DMS53 treated with DMSO at 0.1 percent for 48 hours (cell line): ENCODE data around the gene BRI3.

Source experiments
- DNase-seq: peaks from one replicate; lab custom pipeline; 2025; ENCODE audit not compliant: unreplicated experiment; lab: John Stamatoyannopoulos, UW

The BRI3 gene

DNA sequence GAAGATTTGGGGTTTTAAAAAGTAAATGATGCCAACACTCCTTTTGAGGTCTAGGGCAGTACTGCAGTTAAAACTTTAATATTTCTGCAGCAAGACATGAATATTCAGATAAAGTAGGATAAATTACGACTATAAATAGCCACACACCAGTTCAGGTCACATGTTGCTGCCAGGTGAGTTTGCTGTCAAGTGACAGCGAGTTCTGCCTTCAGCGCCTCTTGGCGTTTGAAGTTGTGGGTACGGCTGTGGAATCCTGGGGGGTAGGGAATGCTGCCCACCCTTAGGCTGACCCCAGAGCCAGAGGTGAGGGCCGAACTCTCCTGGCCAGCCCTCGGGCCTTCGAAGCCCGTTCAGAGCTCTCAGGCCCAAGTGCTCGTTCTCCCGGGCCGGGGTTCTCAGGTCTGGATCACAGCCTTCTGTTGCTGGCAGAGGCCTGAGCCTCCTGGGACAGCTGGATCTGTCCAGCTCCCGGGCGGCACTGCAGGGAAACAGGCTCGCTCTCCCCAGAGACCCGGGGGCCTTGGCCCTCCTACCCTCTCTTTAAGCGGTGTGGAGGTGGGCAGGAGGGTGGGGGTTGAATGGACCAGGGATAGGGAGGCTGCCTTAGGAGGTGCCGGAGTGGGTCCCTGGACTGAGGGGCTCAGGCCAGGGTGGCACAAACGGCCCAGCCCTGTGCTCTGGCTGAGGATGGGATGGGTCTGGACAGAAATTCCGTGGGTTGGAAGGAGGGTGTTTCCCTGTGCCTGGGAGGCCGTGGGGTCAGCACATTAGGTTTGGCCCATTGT, 5.4 kb downstream of the BRI3 start:
- DNase-seq: no peak

DNA sequence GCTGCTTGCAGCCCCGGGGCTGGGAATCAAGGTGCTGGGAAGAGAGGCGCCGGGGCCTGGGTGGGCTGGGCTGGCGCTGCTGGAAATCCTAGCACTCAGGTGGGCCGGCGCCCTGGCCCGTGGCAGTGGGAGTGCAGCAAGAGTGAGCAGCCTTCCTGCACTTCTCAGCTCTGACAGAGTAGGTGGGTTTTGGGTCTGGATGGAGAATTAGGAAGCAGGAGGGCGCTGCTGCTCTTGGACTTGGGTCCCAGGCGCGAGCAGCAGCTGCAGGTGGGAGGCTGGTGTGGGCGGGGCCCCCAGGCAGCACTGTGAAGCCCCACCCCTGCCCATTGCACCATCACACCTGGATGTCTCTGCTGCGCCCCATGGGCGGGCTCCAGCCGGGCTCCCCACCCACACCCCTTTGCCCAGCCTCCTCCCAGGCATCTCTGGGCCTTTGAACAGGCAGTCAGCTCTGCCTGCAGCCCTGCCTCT, 6.0 kb downstream of the BRI3 start:
- DNase-seq: no peak

DNA sequence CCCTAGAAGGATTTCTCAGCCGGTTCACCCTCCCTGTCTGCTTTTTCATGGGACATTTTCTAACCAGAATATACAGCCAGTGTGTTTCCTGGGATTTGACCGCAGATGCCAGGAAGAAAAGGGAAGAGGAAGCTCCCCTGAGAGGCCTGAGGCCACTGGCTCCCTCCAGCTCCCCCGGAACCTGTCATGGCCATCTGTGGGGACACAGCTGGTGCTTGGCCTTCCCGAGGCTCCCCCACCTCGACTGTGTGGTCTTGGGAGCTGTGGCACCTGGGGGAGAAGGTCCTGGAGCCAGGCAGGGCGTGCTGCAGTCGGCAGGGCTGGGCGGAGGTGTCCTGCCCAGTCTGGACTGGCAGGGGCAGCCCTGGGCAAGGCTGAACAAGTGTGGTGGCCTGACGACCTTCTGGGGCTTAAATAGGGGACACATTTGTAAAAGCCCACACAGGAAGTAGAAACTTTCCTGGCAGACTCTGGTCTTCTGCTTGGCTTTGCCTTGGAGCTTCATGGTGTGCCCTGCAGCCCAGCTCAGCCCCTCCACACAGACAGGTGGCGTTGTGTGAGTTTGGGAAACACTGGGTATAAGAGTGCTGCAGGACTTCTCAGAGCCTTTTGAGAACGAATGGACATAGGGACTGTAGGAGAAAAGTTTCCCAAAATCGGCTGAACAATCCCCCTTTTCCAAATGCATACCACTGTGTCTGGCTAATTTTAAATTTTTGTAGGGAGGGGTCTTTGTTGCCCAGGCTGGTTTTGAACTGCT, 6.8 kb downstream of the BRI3 start:
- DNase-seq: no peak

DNA sequence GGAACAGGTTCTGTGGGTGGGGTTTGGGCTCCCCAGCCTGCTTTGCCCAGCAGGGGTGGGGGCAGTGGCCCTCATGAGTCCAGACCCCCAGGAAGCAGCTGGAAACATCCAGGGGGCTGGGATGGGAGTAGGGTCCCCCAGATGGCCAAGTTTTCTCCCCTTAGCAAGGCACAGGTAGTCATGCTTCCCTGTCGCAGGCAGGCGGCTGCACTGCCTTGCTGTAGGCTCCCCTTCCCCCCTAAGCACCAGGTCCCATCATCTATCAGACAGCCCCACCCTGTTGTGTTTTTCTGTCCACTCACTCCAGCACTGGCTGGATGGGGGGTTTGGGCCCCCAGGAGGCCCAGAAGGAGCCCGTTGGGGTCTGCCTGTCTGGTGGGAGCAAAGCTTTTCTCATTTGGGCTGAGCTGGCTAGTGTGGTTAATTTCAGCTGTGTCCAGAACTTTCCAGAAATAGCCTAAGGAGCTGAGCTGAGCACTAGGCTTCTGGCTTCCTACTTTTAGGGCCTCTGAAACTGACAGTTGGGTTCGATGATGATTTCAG, 7.9 kb downstream of the BRI3 start:
- DNase-seq: no peak

DNA sequence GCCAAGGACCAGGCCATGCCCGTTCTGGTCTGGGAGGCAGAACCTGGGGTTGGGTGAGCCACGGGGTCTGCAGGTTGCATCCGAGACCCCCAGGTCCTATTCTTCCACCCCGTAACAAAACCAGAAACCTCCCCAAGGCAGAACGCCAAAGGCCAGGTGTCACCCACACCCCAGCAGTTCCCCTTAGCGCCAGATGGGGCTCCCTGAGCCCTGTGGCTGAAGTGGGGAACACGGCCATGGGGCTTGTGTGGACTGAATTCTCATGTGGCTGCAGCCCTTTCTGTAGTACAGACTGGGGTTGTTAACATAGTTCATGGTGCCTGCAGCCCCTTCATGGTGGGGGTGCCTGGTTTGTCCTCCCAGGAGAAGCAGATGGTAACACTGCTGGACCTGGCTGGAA, 10.2 kb downstream of the BRI3 start:
- DNase-seq: no peak

DNA sequence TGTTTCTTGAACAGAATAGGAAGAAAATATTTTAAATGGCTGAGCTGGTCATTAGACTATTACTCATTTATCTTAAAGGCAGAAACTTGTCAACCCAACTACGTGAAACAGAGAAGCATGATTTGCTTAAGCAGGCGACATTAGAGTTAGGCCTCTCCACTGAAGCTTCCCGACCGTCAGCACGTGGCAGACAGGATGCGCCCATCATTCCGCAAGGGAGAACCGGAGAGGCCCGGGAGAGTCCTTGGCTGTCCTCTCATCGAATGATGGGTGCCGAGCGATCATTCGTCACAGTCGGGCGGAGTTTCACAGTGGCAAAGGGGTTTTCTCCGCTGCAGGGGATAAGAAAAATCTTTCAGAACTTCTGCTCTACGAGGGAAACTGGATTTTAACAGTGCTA, 11.8 kb downstream of the BRI3 start:
- no peak for DNase-seq

DNA sequence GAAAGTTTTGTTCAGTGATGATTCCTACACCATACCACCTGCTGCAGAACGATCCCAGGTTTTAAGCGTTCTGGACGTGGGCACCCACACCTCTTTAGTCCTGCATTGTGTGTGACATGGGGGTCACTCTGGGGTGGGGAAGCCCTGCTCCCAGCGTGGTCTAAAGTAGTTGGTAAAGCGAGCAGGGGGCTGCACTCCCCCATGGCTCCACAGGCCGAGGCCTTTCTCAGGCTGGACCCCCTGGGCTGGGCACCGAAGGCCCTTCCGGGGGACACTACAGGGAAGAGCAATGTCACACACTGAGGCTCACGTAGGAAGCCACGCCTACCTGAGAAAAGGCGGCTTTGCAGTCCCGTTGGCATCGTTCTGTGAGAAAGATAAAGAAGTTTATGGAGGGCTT, 12.3 kb downstream of the BRI3 start:
- no peak for DNase-seq

DNA sequence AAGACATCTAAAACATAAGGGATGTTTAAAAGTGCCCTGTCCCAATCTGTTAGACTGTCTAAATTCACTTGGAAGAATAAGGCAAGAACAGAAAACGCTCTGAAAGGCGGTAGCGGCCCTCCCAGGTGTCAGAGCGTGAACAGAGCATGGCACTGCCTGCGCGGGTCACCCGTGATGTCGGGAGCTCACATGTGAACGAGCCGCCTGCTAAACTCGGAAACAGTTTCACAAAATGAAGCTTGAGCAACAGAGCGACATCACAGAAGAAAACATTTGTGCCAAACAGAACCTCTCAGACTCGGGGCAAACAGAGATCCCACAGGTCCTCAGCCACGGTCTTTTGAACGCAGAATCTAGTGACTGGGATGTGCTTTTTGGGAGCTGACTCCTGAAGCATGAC, 12.8 kb downstream of the BRI3 start:
- DNase-seq: no peak

DNA sequence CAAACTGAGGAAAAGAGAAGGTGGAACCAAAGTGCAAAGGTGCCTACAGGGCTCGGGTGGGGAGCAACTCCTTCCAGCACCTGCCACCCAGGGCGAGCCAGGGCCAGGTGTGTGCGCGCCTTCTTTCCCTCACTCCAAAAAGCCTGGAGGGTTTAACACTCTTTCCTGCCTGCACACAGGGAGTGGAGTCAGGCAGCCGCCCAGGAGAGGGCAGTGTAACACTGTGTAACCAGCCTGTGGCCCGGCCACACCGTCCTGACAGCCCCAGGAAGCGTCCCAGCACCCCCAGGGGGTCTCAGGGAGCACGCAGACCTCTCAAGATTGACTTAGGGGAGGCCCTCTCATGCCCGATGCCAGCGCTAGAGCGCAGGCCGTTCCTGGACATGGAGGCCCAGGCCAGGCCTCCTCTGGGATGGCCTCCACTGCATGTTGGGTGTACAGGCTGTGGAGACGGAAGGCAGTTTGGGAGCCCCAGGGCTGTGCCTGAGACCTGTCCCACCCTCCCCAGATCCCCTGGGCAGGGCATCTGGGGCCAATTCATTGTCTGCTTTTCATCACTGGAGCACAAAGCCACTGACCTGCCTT, 13.4 kb downstream of the BRI3 start:
- DNase-seq: peak; percentile 73

DNA sequence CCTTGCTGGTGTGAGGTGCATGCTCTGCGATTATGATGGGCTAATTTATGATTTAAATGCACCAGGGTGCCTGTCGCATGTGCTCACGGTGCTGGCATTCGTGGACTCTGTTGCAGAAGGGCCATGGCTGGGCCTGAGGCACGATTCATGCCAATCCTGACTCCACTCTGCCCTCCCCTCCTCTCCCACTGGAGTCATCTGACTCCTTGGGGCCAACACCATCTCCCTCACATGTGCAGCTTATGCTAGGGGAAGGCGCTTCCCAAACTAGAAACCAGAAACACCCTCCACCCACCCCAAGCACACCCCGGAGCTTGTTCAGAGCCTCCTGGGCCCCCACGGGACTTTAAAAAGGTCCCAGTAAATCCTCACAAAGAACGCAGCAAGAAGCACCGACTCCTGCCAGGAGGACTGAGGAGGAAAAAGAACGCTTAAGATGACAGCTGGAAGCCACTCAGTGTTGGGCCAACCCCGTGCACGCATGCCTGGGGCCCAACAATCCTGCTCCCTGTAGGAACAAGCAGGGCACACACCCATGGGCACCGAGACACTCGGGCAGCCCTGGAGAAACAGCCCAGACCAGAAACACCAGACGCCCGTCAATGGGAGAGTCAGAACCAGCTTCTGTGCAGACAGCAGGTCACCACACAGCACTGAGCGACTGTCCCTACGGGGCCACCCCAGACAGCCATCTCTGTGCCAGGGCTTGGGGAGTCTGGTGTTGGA, 14.1 kb downstream of the BRI3 start:
- DNase-seq: no peak

DNA sequence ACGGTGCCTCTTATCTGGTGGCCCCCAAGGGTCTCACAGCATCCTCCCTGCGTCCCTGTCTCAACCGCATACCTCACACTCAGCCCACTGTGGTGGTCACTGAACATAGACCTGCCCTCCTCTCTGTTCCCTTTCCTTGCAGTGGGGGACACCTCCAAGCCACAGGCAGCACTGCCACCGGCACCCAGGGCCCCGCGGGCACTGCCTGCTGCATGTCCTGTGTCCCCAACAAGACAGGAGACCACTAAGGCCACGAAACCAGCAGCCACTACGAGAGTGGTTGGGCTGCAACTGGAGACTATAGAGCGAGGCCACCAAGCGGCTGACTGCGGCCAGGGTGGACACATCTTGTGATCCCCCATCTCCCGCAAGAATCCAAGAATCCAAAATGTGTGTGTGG, 15.3 kb downstream of the BRI3 start:
- DNase-seq: no peak

DNA sequence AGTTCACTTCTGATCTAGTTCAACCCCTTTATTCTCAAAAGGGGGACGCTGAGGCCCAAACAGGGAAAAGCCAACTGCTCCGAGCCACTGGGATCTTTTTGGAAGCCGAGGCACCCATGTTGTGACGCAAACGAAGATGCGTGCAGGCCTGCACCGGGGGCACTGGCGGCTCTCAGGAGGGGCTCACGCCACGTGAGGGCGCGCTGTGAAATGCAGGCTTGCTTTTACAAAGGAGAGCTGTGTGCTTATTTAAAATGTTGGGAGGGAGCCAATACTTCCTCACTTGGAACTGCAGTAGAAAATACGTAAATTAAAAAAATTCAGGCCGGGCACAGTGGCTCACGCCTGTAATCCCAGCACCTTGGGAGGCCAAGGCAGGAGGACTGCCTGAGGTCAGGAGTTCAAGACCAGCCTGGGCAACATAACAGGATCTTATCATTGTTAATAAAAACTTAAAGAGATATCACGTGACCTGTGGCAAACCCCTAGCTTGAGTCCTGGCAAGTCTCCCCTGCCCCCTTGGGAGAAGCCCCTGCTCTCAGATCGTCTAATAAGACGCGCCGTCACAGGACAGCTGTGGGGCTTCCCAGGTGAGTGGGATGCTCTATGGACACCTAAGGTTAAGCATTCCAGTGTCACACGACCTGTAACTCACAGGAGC, 16.3 kb downstream of the BRI3 start:
- no peak for DNase-seq

DNA sequence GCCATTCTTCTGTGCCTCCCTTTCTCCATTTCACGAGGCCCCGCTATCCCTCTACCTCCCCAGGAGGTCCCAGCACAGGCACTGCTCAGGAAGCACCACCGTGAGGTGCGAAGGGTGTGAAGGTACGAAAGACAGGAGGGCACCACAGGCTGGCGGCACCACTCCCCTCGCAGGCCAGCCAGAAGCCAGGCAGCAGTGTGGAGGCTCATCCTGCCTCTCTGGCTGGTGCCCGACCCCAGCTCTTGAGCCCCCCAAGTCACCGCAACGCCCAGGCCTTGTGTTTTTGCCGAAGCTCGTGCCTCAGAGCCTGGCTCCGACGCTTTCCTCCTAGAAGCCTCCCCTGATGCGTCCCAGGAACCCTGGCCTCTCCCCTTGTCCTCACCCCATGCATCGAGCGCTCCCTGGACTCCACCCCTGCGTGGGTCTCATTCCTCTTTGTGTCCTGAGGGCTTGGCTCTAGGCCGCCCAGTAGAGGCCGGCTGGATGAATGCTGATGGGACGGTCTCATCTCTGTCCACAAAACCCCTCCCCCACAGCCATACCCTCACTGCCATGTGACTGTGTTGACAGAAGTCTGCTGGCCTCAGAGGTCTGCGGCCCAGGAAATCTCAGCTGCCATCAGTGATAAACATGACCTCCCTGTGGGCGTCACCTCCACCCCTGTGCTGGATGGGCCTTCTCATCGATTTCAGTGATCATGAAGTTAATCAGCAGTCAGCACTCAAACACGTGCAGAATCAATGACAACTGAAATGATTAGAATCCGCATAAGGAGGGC, 19.3 kb downstream of the BRI3 start:
- DNase-seq: no peak

DNA sequence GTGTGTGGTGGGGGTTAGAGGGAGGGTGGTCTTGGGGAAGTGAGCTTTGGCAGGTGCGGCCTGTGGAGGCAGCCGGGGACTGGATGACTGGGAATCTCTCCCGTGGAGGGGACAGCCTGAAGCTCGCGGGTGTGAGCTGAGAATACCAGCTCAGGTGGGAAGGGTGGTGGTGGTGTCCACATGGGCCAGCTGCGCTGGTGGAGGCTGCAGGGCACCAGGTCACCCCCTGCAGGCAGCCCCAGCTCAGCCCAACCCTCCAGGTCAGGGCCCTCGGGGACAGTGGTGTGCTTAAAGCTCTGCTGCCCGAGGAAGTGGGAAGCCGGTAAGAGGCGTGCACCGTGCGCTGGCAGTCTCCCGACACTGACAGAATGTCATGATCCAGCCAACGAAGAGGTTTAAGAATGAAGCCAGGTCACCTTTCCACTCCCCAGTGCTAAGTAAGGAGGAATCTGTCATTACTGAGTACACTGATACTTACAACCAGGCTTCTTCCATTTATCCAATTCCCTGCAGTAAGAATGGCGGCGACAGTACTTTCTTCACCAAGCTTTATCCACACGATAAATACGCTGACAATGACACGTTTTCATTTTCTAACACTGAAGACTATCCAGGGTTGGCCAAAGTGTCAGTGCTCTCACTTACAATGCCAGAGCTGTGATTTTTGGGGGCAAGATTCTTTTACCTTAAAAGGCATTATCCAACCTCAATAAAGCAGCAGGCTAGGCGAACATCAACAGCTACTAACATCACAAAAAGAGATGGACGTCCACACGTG, 20.4 kb downstream of the BRI3 start:
- no peak for DNase-seq

DNA sequence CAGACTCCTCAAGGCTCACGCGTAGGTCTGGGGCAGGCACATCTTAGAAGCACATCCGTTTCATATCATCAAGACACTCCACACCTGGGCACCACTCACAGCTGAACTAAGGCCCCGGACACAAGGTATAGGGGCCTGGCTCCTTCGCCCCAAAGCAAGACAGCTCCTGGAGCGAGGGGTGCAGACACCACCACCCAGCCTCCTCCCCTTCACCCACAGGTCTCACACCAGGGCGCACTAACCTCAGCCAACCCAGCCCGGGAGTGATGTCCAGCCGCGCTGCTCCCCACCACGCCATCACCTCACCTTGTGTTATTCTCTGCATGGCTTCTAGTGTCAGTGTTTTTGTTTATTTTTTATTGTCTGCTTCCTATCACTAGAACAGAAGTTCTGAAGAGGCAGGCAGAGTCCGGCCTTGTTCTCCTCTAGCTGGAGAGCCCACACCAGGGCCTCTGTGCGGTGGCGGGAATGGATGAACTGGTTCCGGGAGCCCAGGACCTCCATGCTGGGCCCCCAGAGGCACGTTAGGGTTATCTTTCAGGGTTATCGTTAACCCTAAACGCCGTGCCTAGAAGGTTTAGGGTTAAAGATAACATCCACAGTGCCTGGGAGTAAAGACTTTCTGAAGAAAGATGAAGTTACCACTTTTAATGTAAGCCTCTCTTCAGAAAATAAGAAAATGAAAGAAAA, 21.8 kb downstream of the BRI3 start:
- DNase-seq: no peak

DNA sequence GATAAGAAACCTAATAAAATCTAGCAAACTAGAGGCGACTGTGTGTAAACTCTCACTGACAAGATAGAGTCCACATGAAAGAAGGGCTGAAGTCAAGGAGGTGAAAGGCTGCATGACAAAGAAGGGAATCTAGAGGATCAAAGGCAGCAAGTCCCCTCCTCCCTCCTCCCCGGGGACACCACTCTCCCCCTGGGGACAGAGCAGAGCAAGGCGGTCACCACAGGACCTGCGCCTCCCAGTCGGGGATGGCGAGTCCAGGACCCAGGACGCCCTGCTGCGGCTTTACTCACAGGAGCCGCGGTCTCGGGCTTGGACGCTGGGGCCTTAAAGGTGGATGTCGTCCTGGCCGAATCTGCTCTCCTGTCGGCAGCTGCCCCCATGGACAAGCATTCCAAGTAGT, 22.4 kb downstream of the BRI3 start:
- DNase-seq: no peak

DNA sequence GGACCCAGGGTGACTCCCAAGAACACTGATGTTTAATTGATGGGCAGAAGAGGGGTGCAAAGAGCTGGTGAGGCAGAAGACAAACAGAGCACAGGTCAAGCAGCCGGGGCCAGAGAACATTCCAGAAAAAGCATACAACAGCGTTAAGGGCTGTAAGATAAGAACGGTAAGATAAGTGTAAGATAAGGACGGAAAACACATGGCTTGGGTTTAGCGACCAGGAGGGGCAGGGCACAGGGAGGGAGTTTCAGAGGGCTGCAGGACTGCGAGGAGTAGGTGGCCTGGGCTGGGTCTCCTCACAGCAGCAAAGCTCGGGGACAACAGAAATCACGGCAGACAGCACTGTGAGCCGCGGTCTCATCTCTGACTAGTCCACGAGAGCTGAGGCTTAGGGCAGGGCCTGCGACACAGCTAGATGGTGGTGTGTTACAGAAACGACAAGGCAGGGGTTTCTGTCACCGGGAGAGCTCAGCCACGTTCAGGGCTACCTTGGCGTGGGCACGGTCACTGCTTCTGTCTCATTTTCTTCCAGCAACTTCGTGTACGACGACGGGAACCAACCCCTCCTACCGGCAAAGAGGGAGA, 24.6 kb downstream of the BRI3 start:
- DNase-seq: no peak

DNA sequence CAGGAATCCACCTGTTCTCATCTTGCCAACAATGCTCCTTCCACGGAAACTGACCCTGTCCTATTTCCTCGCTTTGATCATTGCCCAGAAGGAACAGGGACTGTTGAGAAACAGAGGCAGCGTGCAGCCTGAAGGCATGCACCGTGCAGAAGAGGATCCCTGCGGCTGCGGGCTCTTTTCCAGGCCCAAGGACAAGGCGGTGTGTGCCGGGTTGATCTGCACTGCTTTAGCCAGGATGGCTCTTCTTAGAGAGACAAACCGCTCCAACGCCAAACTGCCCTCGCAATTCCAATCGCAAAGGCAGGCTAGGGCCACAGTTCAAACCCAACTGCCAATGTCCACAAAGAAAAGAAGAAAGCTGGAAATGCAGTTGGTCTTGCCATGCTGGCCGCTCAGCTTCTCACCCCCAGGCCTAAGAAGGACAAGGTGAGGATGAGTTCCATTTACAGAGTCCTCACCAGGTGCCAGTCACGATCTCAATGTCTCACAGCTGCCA, 26.5 kb downstream of the BRI3 start:
- no peak for DNase-seq
